Middle frontal gyrus (tissue), 1 donor: ENCODE data around the gene DLGAP4.

Source experiments
- DNase-seq: peaks from one replicate; pipeline ENCODE4 v3.0.0-alpha.2; 2015; ENCODE audit warnings: low spot score; ENCODE audit errors: extremely low spot score

Gene DLGAP4

GRCh38 chr20:36320898-36321695, 15.0 kb downstream of the DLGAP4 start:
- no peak for DNase-seq

GRCh38 chr20:36322131-36322530, 16.0 kb downstream of the DLGAP4 start:
- no peak for DNase-seq

- DNase-seq, result no peak
These were observed 24.0 kb downstream of the DLGAP4 start for GRCh38 chr20:36330091-36330490.

GRCh38 chr20:36331209-36331608, 25.1 kb downstream of the DLGAP4 start:
- DNase-seq, result no peak

- DNase-seq, result no peak
These were observed 27.7 kb downstream of the DLGAP4 start for GRCh38 chr20:36333841-36334240.

- no peak for DNase-seq
These were observed 28.4 kb downstream of the DLGAP4 start for GRCh38 chr20:36334281-36335205.

GRCh38 chr20:36335206-36335870, 29.2 kb downstream of the DLGAP4 start:
- DNase-seq, result no peak

- DNase-seq, result no peak
These were observed 30.1 kb downstream of the DLGAP4 start for GRCh38 chr20:36336204-36336603.

- no peak for DNase-seq
These were observed 31.0 kb downstream of the DLGAP4 start for GRCh38 chr20:36336954-36337704.

GRCh38 chr20:36337886-36338285, 31.7 kb downstream of the DLGAP4 start:
- no peak for DNase-seq

GRCh38 chr20:36339646-36340592, 33.8 kb downstream of the DLGAP4 start:
- no peak for DNase-seq

- DNase-seq, result no peak
These were observed 34.5 kb downstream of the DLGAP4 start for GRCh38 chr20:36340593-36340990.

- DNase-seq, result no peak
These were observed 35.3 kb downstream of the DLGAP4 start for GRCh38 chr20:36341331-36342020.

GRCh38 chr20:36342331-36343120, 36.4 kb downstream of the DLGAP4 start:
- no peak for DNase-seq

- DNase-seq, result no peak
These were observed 37.5 kb downstream of the DLGAP4 start for GRCh38 chr20:36343641-36344040.

- DNase-seq, result no peak
These were observed 38.5 kb downstream of the DLGAP4 start for GRCh38 chr20:36344517-36345132.

GRCh38 chr20:36346256-36346655, 40.1 kb downstream of the DLGAP4 start:
- no peak for DNase-seq
